Esophagus squamous epithelium (tissue), 4 donors: ENCODE measurements around the gene ETV6.

Experiments
- CTCF ChIP-seq, 6 experiments: fragments of 450-650 bp in 4 of 6; fragments of 200-600 bp in 2 of 6; sonication (generic) in 2 of 6; IDR thresholded peaks; one replicate each; pipeline ENCODE4 v1.5.1; 2016 to 2019; ENCODE audit warnings: antibody characterized with exemption in 6 of 6, mild to moderate bottlenecking in 4 of 6, moderate library complexity in 4 of 6
- POLR2A ChIP-seq, 4 donors: fragments of 450-650 bp; IDR thresholded peaks; one replicate each; pipeline ENCODE4 v1.6.1; 2017; ENCODE audit warnings: antibody characterized with exemption in 4 of 4, mild to moderate bottlenecking in 4 of 4, moderate library complexity in 3 of 4

GRCh38 chr12:11846488-11846887 is 197.0 kb downstream of the ETV6 start:
- TF ChIP-seq POLR2A (IDR thresholded peaks at IDR 0.05): no peak
- no peak for TF ChIP-seq CTCF (IDR thresholded peaks at IDR 0.05)
